ENCODE results near the gene KCNAB1. TPM values are rescaled to one million over a fixed set of nuclear protein-coding genes. Genes with fewer than 3 reads are reported as not detected.

KCNAB1 gene
- total and polyA plus RNA-seq, 4 experiments from 2014 or later: 0.40 to 0.58 TPM; not detected in 2

GRCh38 chr3:156431334-156432124 is 311.2 kb downstream of the KCNAB1 start:
- Histone ChIP-seq H3K27me3 (ENCODE audit: insufficient read depth, low read length) (no peaks in the 10 kb centered on the region), H3K9me3 (ENCODE audit: control insufficient read depth in 1 of 2, low read length in 2 of 2) (no peaks in the 10 kb centered on the region), H3K4me3 (ENCODE audit: low read length in 2 of 2) (no peak overlapping the region), H3K36me3 (ENCODE audit: insufficient read depth, low read length) (no peaks in the 10 kb centered on the region), H3K27ac (ENCODE audit: low read depth, low read length) (no peak overlapping the region), H3K4me1 (ENCODE audit: insufficient read depth, low read length) (no peaks in the 10 kb centered on the region)
- CTCF ChIA-PET (ENCODE audit: partially characterized antibody): interaction anchor here (1.0 to 1.4 kb wide), 3 partner anchors 14 to 387 kb away, joined by 3 to 6 read pairs (median 3); no protein-coding TSS in a partner anchor
- Mint-ChIP-seq H3K4me1 (peaks cover 0 to 5% (median under 1%) of the 10 kb centered on the region in 4 donors), H3K27ac (peak overlapping the region in 1 of 7 donors; percentile 13), H3K36me3 (no peaks in the 10 kb centered on the region), H3K9me3 (peaks cover 0 to 1% (median 0%) of the 10 kb centered on the region in 8 donors), H3K4me3 (no peak overlapping the region), H3K27me3 (peaks cover 5 to 13% of the 10 kb centered on the region in 2 donors)
- POLR2A ChIA-PET (ENCODE audit: partially characterized antibody): no interaction called here
- DNase-seq: no peak
- intact Hi-C loops (cut with micrococcal nuclease): no loop called here

GRCh38 chr3:156432563-156432962 is 312.2 kb downstream of the KCNAB1 start:
- H3K4me1 ChIP-seq (ENCODE audit: insufficient read depth, low read length): no peaks in the 10 kb centered on the region
- CTCF ChIA-PET (ENCODE audit: partially characterized antibody): interaction anchor here (1.0 to 1.1 kb wide), 2 partner anchors 15 to 388 kb away, joined by 3 read pairs; no protein-coding TSS in a partner anchor

GRCh38 chr3:156433138-156433537 is 312.8 kb downstream of the KCNAB1 start:
- peaks cover 0 to 1% (median 0%) of the 10 kb centered on the region in 8 donors for H3K9me3 Mint-ChIP-seq
- no peaks in the 10 kb centered on the region for H3K36me3 ChIP-seq (ENCODE audit: insufficient read depth, low read length)
- no peaks in the 10 kb centered on the region for H3K4me1 ChIP-seq (ENCODE audit: insufficient read depth, low read length)
- H3K27ac Mint-ChIP-seq: no peak overlapping the region
- H3K4me1 Mint-ChIP-seq: peaks cover 0 to 5% (median under 1%) of the 10 kb centered on the region in 4 donors
- H3K36me3 Mint-ChIP-seq: no peaks in the 10 kb centered on the region
- no peak overlapping the region for H3K27ac ChIP-seq (ENCODE audit: low read depth, low read length)
- no peak for DNase-seq
- CTCF ChIA-PET (ENCODE audit: partially characterized antibody): no interaction called here
- H3K27me3 ChIP-seq (ENCODE audit: insufficient read depth, low read length): no peaks in the 10 kb centered on the region
- no peaks in the 10 kb centered on the region for H3K9me3 ChIP-seq (ENCODE audit: control insufficient read depth in 1 of 2, low read length in 2 of 2)
- no peak overlapping the region for H3K4me3 ChIP-seq (ENCODE audit: low read length in 2 of 2)
- intact Hi-C loops (cut with micrococcal nuclease): no loop called here
- peaks cover 9 to 18% of the 10 kb centered on the region in 2 donors for H3K27me3 Mint-ChIP-seq
- peak overlapping the region in 1 of 8 donors; percentile 19 for H3K4me3 Mint-ChIP-seq
- POLR2A ChIA-PET (ENCODE audit: partially characterized antibody): no interaction called here

More at GRCh38 chr3:156432563-156432962, 312.2 kb downstream of the KCNAB1 start:
- H3K36me3 Mint-ChIP-seq: no peaks in the 10 kb centered on the region
- intact Hi-C loops (cut with micrococcal nuclease): no loop called here
- H3K9me3 ChIP-seq (ENCODE audit: control insufficient read depth in 1 of 2, low read length in 2 of 2): no peaks in the 10 kb centered on the region
- POLR2A ChIA-PET (ENCODE audit: partially characterized antibody): no interaction called here
- H3K4me1 Mint-ChIP-seq: peaks cover 0 to 5% (median under 1%) of the 10 kb centered on the region in 4 donors
- H3K27me3 Mint-ChIP-seq: peaks cover 7 to 15% of the 10 kb centered on the region in 2 donors
- no peak overlapping the region for H3K4me3 ChIP-seq (ENCODE audit: low read length in 2 of 2)
- H3K27ac Mint-ChIP-seq: no peak overlapping the region
- H3K4me3 Mint-ChIP-seq: no peak overlapping the region
- DNase-seq: no peak
- peaks cover 0 to 1% (median 0%) of the 10 kb centered on the region in 8 donors for H3K9me3 Mint-ChIP-seq
- no peaks in the 10 kb centered on the region for H3K36me3 ChIP-seq (ENCODE audit: insufficient read depth, low read length)
- H3K27ac ChIP-seq (ENCODE audit: low read depth, low read length): no peak overlapping the region
- no peaks in the 10 kb centered on the region for H3K27me3 ChIP-seq (ENCODE audit: insufficient read depth, low read length)

- peaks cover 9 to 18% of the 10 kb centered on the region in 2 donors for H3K27me3 Mint-ChIP-seq
- no peak for DNase-seq
- POLR2A ChIA-PET (ENCODE audit: partially characterized antibody): no interaction called here
- Histone ChIP-seq H3K4me1 (ENCODE audit: insufficient read depth, low read length) (no peaks in the 10 kb centered on the region), H3K36me3 (ENCODE audit: insufficient read depth, low read length) (no peaks in the 10 kb centered on the region), H3K9me3 (ENCODE audit: control insufficient read depth in 1 of 2, low read length in 2 of 2) (no peaks in the 10 kb centered on the region), H3K4me3 (ENCODE audit: low read length in 2 of 2) (no peak overlapping the region), H3K27me3 (ENCODE audit: insufficient read depth, low read length) (no peaks in the 10 kb centered on the region), H3K27ac (ENCODE audit: low read depth, low read length) (no peak overlapping the region)
- H3K9me3 Mint-ChIP-seq: peaks cover 0 to 1% (median 0%) of the 10 kb centered on the region in 8 donors
- no peak overlapping the region for H3K27ac Mint-ChIP-seq
- H3K36me3 Mint-ChIP-seq: no peaks in the 10 kb centered on the region
- peaks cover 0 to 5% (median under 1%) of the 10 kb centered on the region in 4 donors for H3K4me1 Mint-ChIP-seq
- intact Hi-C loops (cut with micrococcal nuclease): no loop called here
- no peak overlapping the region for H3K4me3 Mint-ChIP-seq
- CTCF ChIA-PET (ENCODE audit: partially characterized antibody): no interaction called here
Measured at GRCh38 chr3:156433910-156434309, 313.5 kb downstream of the KCNAB1 start.

GRCh38 chr3:156434921-156435320 is 314.5 kb downstream of the KCNAB1 start:
- intact Hi-C loops (cut with micrococcal nuclease): no loop called here
- H3K36me3 Mint-ChIP-seq: no peaks in the 10 kb centered on the region
- H3K9me3 Mint-ChIP-seq: peaks cover 0 to 1% (median 0%) of the 10 kb centered on the region in 8 donors
- peaks cover 16 to 25% of the 10 kb centered on the region in 2 donors for H3K27me3 Mint-ChIP-seq
- H3K36me3 ChIP-seq (ENCODE audit: insufficient read depth, low read length): no peaks in the 10 kb centered on the region
- no peak overlapping the region for H3K27ac ChIP-seq (ENCODE audit: low read depth, low read length)
- ChIA-PET POLR2A (ENCODE audit: partially characterized antibody) (no interaction called here), CTCF (ENCODE audit: partially characterized antibody) (no interaction called here)
- H3K4me3 Mint-ChIP-seq: no peak overlapping the region
- no peak for DNase-seq
- H3K9me3 ChIP-seq (ENCODE audit: control insufficient read depth in 1 of 2, low read length in 2 of 2): no peaks in the 10 kb centered on the region
- H3K4me1 Mint-ChIP-seq: peaks cover 0 to 5% (median under 1%) of the 10 kb centered on the region in 4 donors
- H3K27me3 ChIP-seq (ENCODE audit: insufficient read depth, low read length): no peaks in the 10 kb centered on the region
- H3K27ac Mint-ChIP-seq: peak overlapping the region in 2 of 7 donors; percentile 0 to 2
- H3K4me1 ChIP-seq (ENCODE audit: insufficient read depth, low read length): no peaks in the 10 kb centered on the region
- H3K4me3 ChIP-seq (ENCODE audit: low read length in 2 of 2): no peak overlapping the region

GRCh38 chr3:156443079-156443478 is 322.7 kb downstream of the KCNAB1 start:
- Mint-ChIP-seq H3K36me3 (no peaks in the 10 kb centered on the region), H3K4me3 (no peak overlapping the region), H3K27me3 (peaks cover 11 to 12% of the 10 kb centered on the region in 2 donors), H3K9me3 (no peaks in the 10 kb centered on the region), H3K4me1 (no peaks in the 10 kb centered on the region), H3K27ac (peak overlapping the region in 1 of 7 donors; percentile 26)
- Histone ChIP-seq H3K9me3 (ENCODE audit: control insufficient read depth in 1 of 2, low read length in 2 of 2) (no peaks in the 10 kb centered on the region), H3K27me3 (ENCODE audit: insufficient read depth, low read length) (no peaks in the 10 kb centered on the region), H3K4me3 (ENCODE audit: low read length in 2 of 2) (no peak overlapping the region), H3K4me1 (ENCODE audit: insufficient read depth, low read length) (no peaks in the 10 kb centered on the region), H3K27ac (ENCODE audit: low read depth, low read length) (no peak overlapping the region), H3K36me3 (ENCODE audit: insufficient read depth, low read length) (no peaks in the 10 kb centered on the region)
- intact Hi-C loops (cut with micrococcal nuclease): no loop called here
- POLR2A ChIA-PET (ENCODE audit: partially characterized antibody): no interaction called here
- CTCF ChIA-PET (ENCODE audit: partially characterized antibody): interaction anchor here (1.1 to 1.7 kb wide), 2 partner anchors 291 to 292 kb away, joined by 3 to 5 read pairs; no protein-coding TSS in a partner anchor
- DNase-seq: no peak

Data from CD4-positive, alpha-beta memory T cell (primary cell).